ENCODE measurements around the gene WNT7B.

DNA sequence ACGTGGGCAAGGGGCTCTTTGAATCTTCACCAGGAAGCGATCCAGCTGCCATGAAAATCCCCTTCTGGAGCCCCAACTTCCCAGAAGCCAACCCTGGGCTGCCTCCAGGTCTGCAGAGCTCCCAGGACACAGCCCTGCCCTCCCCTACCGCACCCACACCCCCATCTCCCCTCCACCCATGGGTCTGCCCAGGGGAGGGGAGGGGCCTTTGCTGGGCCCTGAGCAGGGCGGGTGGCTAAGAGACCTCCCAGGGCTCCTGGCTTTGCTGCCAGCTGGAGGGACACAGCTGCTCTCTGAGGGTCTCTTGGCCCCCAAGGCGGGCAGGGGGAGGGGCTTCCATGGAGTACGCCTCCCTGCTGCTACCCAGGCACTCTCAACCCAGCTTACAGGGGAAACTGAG is 64.1 kb downstream of the WNT7B start:
- no peak for TF ChIP-seq ZNF274 (IDR thresholded peaks at IDR 0.05; ENCODE audit: low read depth, low read length)
- TF ChIP-seq SUZ12 (IDR thresholded peaks at IDR 0.05; ENCODE audit: extremely low read depth, insufficient read depth, insufficient read length) = no peak
- no peak for TF ChIP-seq YY1 (IDR thresholded peaks at IDR 0.05; ENCODE audit: insufficient read depth, insufficient read length)

Measured in NT2/D1 (cell line).